NCI-H128 (cell line): ENCODE results near the gene HEBP1.

Source experiments
- DNase-seq: peaks from one replicate; lab custom pipeline; 2025; ENCODE audit not compliant: unreplicated experiment; lab: John Stamatoyannopoulos, UW

Gene HEBP1

DNA sequence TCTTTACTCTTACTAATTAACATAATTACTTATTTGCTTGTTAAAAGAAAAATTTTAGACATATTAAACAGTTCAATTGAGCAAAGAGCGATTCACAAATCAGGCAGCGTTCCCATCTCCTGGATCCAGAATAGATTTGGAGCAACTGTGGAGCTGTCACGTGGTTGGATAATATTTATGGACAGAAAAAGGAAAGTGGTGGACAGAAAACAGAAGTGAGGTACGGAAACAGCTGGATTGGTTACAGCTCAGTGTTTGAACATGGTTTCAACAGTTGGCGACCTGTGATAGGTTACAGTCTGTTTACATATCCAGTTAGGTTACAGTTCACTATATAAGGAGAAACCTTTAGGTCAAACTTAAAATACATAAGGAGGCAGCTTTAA, 24.5 kb upstream of the HEBP1 start:
- DNase-seq = no peak

DNA sequence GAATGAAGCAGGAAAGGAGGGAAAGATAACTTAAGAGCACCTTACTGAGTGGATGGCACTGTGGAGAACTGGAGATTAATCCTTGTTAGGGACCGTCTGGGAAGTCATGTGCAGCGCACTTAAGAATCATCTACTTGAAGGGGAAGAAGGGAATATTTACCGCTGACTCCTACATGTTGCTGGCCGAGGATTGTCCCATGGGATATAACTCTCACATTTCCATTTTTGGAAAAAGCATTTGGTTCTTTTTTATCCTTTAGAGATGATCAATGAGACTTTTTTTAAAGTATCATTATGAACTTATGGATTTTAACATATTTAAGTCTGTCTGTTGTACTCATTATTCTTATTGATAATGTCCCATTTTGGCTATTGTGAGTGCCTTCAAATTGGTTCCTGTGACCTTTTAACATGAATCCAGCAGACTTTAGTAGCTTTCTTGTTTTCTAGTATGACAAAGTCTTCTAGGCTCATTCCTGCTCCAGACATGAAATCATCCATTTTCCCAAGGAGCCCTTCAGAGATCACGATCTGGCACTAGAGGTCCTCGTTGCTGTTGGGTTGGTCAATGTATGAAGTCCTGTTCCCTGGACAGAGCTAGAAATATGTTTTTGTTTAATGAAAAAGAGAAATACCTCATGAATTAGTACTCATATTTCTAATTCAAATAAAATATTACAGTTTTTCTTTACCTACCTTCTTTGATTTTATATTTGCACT, 23.9 kb upstream of the HEBP1 start:
- DNase-seq = no peak

DNA sequence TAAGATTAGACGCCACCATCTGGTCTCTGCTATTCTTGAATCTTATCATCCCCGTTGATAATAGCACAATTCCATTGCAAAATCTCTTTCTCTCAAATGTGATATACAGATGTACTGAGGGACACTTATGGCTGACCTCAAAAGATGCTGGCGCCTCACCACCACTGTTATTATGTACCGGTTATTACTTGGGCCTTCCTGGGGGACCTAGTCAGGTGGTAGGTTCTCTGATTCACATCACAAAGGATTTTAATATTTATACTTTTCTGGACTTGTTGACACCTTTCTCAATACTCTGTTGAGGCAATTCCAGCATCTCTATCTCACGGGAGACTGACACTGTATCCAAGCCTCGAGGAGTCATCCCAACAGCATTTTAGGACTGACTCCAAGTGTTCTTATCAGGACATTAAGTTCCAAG, 22.8 kb upstream of the HEBP1 start:
- no peak for DNase-seq

DNA sequence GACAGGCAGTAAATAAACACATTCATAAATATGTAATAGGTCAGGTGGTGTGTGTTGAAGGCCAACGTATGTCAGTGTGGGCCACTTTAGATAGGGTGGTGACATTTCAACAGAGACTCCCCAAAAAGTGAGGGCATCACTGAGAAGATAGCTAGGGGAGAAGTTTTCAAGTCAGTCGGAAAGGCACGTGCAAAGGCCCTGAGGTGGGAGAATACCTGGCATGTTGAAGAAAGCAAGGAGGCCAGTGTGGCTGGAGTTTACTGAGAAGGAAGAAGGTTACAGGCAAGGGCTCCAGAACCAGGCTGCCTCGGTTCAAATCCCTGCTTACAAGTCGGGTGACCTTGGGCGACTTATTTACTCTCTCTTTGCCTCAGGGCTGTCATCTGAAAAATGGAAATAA, 11.0 kb upstream of the HEBP1 start:
- no peak for DNase-seq

- DNase-seq = no peak
Measured at GRCh38 chr12:13008741-13009380, 8.8 kb upstream of the HEBP1 start.

- no peak for DNase-seq
Measured at GRCh38 chr12:13007496-13008233, 7.6 kb upstream of the HEBP1 start.

GRCh38 chr12:13005649-13006048, 5.6 kb upstream of the HEBP1 start:
- no peak for DNase-seq

DNA sequence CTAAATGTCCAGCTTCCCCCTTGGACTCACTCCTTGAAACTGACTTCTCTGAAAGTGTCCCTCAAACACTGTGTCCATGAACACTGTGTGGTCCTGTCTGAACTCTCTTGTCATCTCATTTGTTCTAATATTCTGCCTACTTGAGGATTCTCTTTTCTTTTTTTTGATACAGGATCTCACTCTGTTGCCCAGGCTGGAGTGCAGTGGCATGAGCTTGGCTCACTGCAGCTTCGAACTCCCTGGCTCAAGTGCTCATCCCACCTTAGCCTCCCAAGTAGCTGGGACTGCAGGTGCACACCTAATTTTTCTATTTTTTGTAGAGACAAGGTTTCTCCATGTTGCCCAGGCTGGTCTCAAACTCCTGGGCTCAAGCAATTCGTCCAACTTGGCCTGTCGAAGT, 4.9 kb upstream of the HEBP1 start:
- DNase-seq = no peak

GRCh38 chr12:13004361-13004760, 4.3 kb upstream of the HEBP1 start:
- DNase-seq = no peak

- DNase-seq = no peak
Measured at GRCh38 chr12:13002301-13003097, 2.4 kb upstream of the HEBP1 start.

GRCh38 chr12:13001775-13002040, 1.6 kb upstream of the HEBP1 start:
- DNase-seq = no peak

DNA sequence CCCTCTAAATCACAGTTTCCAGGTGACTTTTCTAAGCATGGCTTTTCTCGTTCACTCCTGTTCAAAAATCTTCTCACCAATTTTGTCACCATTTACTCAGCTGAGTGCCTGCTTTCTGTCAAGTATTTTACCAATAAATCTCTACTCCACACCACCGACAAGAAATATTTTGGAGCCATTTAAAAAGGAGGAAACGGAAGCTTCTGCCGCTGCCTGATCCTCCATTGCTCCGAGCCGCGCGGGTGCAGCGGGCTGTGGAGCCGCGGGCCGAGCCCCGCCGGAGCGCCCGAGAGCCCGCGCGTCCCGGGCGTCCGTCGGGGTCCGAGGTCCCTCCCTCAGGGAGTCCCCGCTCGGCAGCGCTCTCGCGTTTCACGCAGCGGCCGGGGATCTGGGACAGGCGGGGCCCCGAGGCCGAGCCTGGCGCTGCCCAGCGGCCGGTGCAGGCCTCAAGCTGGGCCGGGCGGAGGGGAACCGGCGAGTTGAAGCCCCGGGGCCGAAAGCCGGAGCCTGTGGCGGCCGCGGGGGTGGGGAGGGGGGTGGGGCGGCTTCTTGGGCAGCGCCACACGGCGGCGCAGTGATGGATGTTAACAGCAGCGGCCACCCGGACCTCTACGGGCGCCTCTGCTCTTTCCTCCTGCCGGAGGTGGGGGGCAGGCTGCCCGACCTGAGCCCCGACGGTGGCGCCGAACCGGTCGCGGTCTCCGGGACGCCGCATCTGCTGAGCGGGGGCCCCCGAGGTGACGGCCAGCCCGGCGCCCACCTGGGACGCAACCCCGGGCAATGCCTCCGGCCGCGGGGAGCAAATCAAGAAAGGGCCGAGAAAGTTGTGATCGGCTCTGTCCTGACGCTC, 1.1 kb upstream of the HEBP1 start:
- DNase-seq = no peak

DNA sequence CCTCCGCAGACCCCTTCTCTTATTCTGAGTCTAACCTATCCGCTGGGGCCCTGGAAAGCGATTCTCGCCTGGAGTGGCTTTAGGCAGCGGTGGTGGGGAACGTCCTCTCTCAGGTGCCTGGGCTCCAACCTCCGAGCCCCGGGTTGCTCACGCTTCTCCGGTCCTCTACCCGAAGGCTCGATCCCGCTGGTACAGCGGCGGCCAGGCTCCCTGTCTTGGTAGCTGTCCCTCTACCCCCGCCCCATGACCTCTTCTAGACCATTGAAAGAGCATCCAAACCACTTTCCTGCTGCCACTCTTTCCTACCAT, 505 bp upstream of the HEBP1 start:
- DNase-seq = peak; percentile 77

GRCh38 chr12:12999271-12999958, 650 bp downstream of the HEBP1 start:
- DNase-seq = no peak

DNA sequence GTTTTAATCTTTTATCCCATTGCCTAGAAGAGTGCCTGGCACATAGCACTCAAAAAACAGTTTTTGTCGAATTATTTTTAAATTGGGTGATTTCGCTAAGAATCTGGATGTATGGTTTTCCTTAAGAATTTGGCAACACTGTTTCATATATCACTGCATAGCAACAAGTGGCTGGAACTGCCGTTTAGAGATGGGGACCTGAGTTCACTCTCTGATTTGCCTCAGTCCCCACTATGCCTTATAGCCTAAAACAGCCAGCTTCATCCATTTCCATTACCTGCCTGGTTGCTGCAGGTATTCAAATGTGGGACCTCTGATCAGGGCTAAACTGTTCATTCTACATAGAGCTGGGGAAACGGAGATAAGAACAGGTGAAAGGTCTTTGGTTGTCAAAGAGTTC, 1.8 kb downstream of the HEBP1 start:
- DNase-seq = no peak

- DNase-seq = no peak
Measured at GRCh38 chr12:12997734-12998133, 2.3 kb downstream of the HEBP1 start.

GRCh38 chr12:12997156-12997555, 2.9 kb downstream of the HEBP1 start:
- DNase-seq = no peak

DNA sequence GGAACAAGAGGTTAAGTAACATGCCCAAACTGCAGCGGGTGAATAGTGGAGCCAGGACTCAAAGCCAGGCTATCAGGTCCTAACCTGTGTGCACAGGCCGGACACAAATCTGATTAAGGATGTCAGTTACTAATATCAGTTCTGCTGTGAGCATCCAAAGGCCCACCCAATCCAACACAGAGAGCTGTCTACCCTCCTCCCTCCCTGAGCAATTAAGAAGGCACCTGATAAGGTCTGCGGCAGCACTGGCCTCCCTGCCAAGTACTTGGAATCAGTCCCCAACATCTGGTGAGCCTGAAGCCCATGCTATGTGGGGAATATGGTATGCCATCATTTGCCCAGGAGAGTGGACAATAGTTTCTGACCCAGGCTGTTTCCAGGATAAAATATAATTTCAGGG, 3.9 kb downstream of the HEBP1 start:
- DNase-seq = no peak

DNA sequence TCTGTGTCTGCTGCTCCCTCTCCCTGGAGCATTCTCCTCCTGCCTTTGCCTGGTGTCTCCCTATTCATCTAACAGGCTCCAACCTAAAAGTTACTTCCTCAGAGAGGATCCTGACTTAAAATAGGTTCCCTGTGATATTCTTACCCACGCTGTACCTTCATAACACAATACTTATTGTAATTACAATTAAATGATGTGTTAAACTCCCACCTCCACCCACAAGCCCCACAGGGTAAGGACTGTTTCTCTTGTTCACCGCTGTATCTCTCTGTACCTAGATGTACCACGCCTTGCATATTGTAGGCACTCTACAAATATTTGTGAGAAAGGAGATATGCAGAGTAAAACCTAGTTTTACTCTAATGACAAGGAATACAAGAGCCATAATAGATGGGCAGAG, 5.0 kb downstream of the HEBP1 start:
- no peak for DNase-seq

- no peak for DNase-seq
Measured at GRCh38 chr12:12993367-12993766, 6.7 kb downstream of the HEBP1 start.
